K562 (cell line): ENCODE measurements around the gene RASSF1. TPM values are rescaled to one million over a fixed set of nuclear protein-coding genes. Genes with fewer than 3 reads are reported as not detected.

Source experiments
- ELF2 ChIP-seq: fragments of 250-450 bp; sonication (Bioruptor Pico); IDR thresholded peaks from 2 replicates; pipeline ENCODE4 v1.5.0; 2021; ENCODE audit warnings: mild to moderate bottlenecking
- FOXJ2 ChIP-seq: fragments of 200-800 bp; sonication (Bioruptor generic); IDR thresholded peaks from 2 replicates; pipeline ENCODE4 v1.6.1; 2016; ENCODE audit warnings: missing genetic modification characterization, missing compliant biosample characterization
- GABPA ChIP-seq: fragments of 200-800 bp; sonication (Bioruptor generic); conservative IDR thresholded peaks from 2 replicates; pipeline ENCODE4 v1.6.1; 2016; ENCODE audit warnings: low read depth, missing genetic modification characterization, missing compliant biosample characterization
- HDAC8 ChIP-seq: fragments of 450-650 bp; IDR thresholded peaks from 2 replicates; pipeline ENCODE4 v1.6.1; 2016; ENCODE audit warnings: mild to moderate bottlenecking, missing genetic modification characterization, moderate library complexity, missing compliant biosample characterization
- HOXB6 ChIP-seq: fragments of 250-450 bp; sonication (Bioruptor Pico); IDR thresholded peaks from 2 replicates; pipeline ENCODE4 v1.5.1; 2022; ENCODE audit warnings: mild to moderate bottlenecking, borderline replicate concordance
- MAFK ChIP-seq: IDR thresholded peaks from 2 replicates; pipeline ENCODE4 v1.6.1; 2011; ENCODE audit warnings: low read length, improper control_type of control experiment
- MECOM ChIP-seq: fragments of 250-450 bp; sonication (Bioruptor Pico); IDR thresholded peaks from 2 replicates; pipeline ENCODE4 v1.8.0; 2022; ENCODE audit warnings: inconsistent platforms
- POLR2B ChIP-seq: fragments of 450-650 bp; IDR thresholded peaks from 2 replicates; pipeline ENCODE4 v1.6.1; 2018; ENCODE audit warnings: low read depth; ENCODE audit not compliant: partially characterized antibody
- POLR3A ChIP-seq: IDR thresholded peaks from 2 replicates; pipeline ENCODE4 v1.6.1; 2011; ENCODE audit warnings: borderline replicate concordance, mild to moderate bottlenecking, moderate library complexity; ENCODE audit not compliant: insufficient read length, insufficient read depth; ENCODE audit errors: extremely low read depth
- PRMT5 ChIP-seq: sonication (generic); formaldehyde crosslinking; IDR thresholded peaks from 2 replicates; pipeline ENCODE4 v1.5.0; 2020; ENCODE audit warnings: missing genetic modification reagents
- SREBF2 ChIP-seq: sonication (generic); formaldehyde crosslinking; IDR thresholded peaks from 2 replicates; pipeline ENCODE4 v1.4.0; 2020; ENCODE audit warnings: mild to moderate bottlenecking, missing genetic modification reagents
- ZFX ChIP-seq: sonication (generic); formaldehyde crosslinking; IDR thresholded peaks from 2 replicates; pipeline ENCODE4 v1.8.0; 2022; ENCODE audit warnings: mild to moderate bottlenecking, missing genetic modification reagents, moderate library complexity
- ZNF347 ChIP-seq: fragments of 450-650 bp; formaldehyde crosslinking; IDR thresholded peaks from 2 replicates; pipeline ENCODE4 v1.4.0; 2020; ENCODE audit warnings: low read depth, mild to moderate bottlenecking, moderate library complexity
- ZNF76 ChIP-seq: fragments of 250-450 bp; sonication (Bioruptor Pico); IDR thresholded peaks from 2 replicates; pipeline ENCODE4 v1.4.0; 2020; ENCODE audit warnings: mild to moderate bottlenecking, moderate library complexity, borderline replicate concordance
- polyA plus RNA-seq, 8 experiments: library from polyadenylated mRNA; depleted of rRNA in 4 of 8; stranded (reverse) in 5 of 8; unstranded in 3 of 8; fragments of >200 nt; fragmentation: Nextera tagmentation in 2 of 8; fragmentation: Illumina TruSeq in 1 of 8; extraction: Ambion mirVana in 2 of 8; extraction: Trizol in 1 of 8; gene quantifications; 2 replicates each; pipeline versions ENCODE4 v1.2.1 to v1.2.3, GENCODE V29; 2011 to 2014; ENCODE audit warnings: inconsistent platforms in 1 of 8, missing spikeins in 1 of 8
- total RNA-seq, 7 experiments: library from RNA; depleted of rRNA in 6 of 7; stranded (reverse); fragments of >200 nt in 6 of 7; fragmentation: Illumina TruSeq in 2 of 7; extraction: Trizol in 2 of 7; gene quantifications; 2 replicates each; pipeline versions ENCODE4 v1.2.1 to v1.2.3, GENCODE V29; 2011 to 2021; ENCODE audit warnings: low replicate concordance in 1 of 7
- TF ChIP-seq, protein P1 (sequence below): fragments of 250-450 bp; sonication (Bioruptor Pico); IDR thresholded peaks from 2 replicates; pipeline ENCODE4 v1.4.0; 2020; ENCODE audit warnings: mild to moderate bottlenecking, moderate library complexity, borderline replicate concordance
- TF ChIP-seq, protein P2 (sequence below): fragments of 200-800 bp; sonication (Bioruptor generic); IDR thresholded peaks from 2 replicates; pipeline ENCODE4 v1.6.1; 2017; ENCODE audit warnings: missing genetic modification characterization, missing compliant biosample characterization
- TF ChIP-seq, protein P3 (sequence below): fragments of 250-450 bp; sonication (Bioruptor Pico); IDR thresholded peaks from 2 replicates; pipeline ENCODE4 v1.5.0; 2022; ENCODE audit warnings: mild to moderate bottlenecking

RASSF1 gene
- total and polyA plus RNA-seq, 9 of the 15 experiments (the other 6 are each of a cell fraction or from before 2014, with no cell fraction given): 3.6 to 57.1 (median 24.6) TPM

DNA sequence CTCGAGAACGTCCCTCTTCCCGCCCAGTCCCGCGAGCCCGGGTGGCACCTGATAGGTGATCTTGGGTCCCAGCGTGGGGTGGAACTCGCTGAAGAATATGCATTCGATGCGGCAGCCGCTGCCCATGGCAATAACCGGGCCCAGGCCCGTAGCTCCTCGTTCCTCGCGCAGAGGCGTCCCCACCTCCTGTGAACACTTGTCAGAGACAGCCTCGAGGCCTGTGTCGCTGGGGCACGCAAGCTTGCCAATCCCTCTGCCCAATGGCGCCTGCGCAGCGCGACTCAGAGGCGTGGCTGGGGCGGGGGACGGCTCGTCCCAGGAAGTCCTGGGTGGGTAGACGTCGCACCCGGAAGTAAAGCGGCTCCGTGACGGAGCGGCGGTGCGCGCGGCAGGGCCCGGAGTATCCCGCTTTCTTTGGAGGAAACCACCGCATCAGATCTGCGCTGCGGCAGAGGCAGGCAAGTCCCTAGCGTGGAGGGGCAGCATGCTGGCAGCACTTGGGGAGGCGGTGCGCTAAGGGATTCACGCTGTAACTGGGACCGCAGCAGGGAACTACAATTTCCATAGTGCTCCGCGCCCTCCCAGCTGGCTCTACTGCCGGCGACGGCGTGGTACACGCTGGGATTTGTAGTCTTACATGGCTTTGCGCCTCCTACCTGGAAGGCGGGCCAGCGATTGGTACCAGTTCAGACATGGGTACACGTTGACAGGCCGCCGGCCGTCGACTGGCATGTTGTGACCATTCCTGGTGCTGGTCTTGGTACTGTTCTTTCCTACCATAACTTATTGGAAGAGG is 10.1 kb upstream of the RASSF1 start, which contains the start of the genes CYB561D2 and NPRL2 (continued):
- TF ChIP-seq, protein P1, sequence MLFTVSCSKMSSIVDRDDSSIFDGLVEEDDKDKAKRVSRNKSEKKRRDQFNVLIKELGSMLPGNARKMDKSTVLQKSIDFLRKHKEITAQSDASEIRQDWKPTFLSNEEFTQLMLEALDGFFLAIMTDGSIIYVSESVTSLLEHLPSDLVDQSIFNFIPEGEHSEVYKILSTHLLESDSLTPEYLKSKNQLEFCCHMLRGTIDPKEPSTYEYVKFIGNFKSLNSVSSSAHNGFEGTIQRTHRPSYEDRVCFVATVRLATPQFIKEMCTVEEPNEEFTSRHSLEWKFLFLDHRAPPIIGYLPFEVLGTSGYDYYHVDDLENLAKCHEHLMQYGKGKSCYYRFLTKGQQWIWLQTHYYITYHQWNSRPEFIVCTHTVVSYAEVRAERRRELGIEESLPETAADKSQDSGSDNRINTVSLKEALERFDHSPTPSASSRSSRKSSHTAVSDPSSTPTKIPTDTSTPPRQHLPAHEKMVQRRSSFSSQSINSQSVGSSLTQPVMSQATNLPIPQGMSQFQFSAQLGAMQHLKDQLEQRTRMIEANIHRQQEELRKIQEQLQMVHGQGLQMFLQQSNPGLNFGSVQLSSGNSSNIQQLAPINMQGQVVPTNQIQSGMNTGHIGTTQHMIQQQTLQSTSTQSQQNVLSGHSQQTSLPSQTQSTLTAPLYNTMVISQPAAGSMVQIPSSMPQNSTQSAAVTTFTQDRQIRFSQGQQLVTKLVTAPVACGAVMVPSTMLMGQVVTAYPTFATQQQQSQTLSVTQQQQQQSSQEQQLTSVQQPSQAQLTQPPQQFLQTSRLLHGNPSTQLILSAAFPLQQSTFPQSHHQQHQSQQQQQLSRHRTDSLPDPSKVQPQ: no peak
- TF ChIP-seq ZFX (CRISPR knock-in tag) (peak; percentile 75), HDAC8 (tag) (no peak; the same call in 1 of the 2 replicates), ZNF347 (no peak), SREBF2 (CRISPR knock-in tag) (0 out of 2 replicates have a peak, but pooled peaks have one; percentile 62), POLR3A (no peak), GABPA (tag) (peak; percentile 94), MECOM (CRISPR knock-in tag) (no peak), POLR2B (peak; percentile 70), ZNF76 (CRISPR knock-in tag) (peak; percentile 75; the same call in 1 of the 2 replicates), PRMT5 (CRISPR knock-in tag) (no peak), ELF2 (CRISPR knock-in tag) (peak; percentile 95), HOXB6 (no peak), MAFK (no peak), FOXJ2 (tag) (no peak)
- TF ChIP-seq, protein P2, sequence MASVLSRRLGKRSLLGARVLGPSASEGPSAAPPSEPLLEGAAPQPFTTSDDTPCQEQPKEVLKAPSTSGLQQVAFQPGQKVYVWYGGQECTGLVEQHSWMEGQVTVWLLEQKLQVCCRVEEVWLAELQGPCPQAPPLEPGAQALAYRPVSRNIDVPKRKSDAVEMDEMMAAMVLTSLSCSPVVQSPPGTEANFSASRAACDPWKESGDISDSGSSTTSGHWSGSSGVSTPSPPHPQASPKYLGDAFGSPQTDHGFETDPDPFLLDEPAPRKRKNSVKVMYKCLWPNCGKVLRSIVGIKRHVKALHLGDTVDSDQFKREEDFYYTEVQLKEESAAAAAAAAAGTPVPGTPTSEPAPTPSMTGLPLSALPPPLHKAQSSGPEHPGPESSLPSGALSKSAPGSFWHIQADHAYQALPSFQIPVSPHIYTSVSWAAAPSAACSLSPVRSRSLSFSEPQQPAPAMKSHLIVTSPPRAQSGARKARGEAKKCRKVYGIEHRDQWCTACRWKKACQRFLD (CRISPR knock-in tag): peak; percentile 93
- TF ChIP-seq, protein P3, sequence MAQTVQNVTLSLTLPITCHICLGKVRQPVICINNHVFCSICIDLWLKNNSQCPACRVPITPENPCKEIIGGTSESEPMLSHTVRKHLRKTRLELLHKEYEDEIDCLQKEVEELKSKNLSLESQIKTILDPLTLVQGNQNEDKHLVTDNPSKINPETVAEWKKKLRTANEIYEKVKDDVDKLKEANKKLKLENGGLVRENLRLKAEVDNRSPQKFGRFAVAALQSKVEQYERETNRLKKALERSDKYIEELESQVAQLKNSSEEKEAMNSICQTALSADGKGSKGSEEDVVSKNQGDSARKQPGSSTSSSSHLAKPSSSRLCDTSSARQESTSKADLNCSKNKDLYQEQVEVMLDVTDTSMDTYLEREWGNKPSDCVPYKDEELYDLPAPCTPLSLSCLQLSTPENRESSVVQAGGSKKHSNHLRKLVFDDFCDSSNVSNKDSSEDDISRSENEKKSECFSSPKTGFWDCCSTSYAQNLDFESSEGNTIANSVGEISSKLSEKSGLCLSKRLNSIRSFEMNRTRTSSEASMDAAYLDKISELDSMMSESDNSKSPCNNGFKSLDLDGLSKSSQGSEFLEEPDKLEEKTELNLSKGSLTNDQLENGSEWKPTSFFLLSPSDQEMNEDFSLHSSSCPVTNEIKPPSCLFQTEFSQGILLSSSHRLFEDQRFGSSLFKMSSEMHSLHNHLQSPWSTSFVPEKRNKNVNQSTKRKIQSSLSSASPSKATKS: no peak
